Activated naive CD4-positive, alpha-beta T cell treated with Interleukin-2 at 50 U/mL for 16 hours (primary cell): ENCODE results near the gene KMT5B.
A peak's percentile ranks its signal among the peaks of the same experiment; 100 is the strongest.

ENCODE experiments used
- DNase-seq: peaks from one replicate; pipeline ENCODE4 v3.0.0-alpha.2; 2020

KMT5B gene

DNA sequence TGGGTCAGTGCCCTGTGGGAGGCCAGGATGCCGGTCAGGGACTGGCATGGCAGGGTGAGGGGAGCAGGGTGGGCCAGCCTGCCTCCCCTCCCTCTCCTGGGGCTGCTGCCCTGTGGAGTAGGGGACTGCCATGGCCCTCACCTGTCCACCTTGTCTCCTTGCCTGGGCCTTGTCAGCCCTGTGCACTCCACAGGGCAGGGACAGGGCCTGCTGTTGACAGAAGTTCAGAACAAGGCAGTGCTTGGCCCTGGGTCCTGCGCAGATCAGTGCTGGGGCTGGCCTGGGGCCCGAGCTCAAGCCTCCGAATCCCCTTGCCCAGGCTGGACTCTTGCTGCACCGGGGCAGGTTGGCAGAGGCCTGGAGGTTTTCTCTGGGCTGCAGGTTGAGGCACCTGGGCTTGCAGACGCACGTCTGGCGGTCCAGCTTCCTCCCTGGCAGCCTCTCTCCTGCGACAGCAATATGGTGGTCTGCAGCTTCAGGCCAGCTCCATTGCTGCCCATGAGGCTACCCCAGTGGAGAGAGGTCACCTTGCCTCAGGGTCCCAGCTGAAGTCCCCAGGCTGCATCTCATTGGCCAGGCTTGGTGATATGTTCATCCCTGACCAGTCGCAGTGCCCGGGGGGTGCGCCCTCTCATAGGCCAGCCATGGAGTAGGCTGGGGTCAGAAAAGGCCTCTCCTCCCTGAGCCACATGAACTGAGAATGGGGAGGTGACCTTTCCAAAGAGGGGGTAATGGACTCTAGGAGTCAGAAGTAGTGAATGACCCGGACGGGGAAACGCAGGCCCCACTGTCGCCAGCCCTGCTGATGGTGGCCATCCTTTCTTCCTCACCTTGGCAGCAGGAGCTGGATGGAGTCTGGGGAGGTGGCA lies 70.4 kb downstream of the KMT5B start:
- no peak for DNase-seq

DNA sequence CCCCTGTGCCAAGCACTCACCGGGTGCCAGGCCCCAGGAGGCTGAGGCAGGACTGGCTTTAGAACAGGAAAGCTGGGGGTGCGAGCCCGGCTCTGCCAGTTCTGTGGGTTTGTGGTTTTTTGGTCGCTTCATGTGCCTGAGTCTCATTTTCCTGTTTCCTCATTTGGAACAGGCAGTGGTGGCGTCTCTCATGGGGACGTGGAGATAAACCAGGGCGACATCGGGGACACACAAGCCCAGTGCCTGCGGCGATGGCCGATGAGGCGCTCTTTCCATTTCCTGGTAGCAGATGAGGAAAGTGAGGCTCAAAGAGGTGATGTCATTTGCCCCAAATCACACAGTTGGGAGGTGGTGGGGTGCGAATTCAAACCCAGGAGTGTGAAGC lies 71.1 kb downstream of the KMT5B start:
- DNase-seq: peak; percentile 41

DNA sequence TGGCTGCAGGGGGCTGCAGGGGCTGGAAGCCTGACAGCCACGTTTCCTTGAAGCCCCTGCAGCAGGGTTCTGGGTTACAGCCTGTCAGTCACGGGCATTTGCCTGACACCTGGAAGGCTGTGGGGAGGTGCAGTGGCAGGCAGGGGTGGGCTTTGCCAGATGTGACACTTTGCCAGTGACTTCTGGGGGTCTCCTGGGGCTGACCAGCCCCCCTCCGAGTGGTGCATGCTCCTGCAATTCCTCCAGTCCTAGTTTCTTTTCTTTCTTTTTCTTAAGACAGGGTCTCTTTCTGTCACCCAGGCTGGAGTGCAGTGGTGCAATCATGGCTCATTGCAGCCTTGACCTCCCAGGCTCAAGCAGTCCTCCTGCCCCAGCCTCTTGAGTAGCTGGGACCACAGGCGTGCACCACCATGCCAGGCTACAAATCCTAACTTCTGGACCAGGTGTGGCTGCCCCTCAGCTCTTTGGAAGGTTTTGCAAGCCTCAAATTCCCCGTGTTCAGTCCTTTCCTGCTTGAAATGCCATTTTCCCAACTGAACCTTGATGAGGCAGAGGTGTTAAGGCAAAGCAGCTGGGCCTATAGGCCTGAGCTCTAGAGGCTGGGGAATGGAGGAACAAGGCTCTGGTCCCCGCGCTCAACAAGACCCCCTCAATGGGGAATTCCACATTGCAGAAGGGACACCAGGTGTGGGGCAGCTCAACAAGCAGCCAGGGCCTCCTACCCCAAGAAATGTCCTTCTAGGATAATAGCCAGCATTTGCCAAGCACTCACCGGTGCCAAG lies 71.7 kb downstream of the KMT5B start:
- no peak for DNase-seq

DNA sequence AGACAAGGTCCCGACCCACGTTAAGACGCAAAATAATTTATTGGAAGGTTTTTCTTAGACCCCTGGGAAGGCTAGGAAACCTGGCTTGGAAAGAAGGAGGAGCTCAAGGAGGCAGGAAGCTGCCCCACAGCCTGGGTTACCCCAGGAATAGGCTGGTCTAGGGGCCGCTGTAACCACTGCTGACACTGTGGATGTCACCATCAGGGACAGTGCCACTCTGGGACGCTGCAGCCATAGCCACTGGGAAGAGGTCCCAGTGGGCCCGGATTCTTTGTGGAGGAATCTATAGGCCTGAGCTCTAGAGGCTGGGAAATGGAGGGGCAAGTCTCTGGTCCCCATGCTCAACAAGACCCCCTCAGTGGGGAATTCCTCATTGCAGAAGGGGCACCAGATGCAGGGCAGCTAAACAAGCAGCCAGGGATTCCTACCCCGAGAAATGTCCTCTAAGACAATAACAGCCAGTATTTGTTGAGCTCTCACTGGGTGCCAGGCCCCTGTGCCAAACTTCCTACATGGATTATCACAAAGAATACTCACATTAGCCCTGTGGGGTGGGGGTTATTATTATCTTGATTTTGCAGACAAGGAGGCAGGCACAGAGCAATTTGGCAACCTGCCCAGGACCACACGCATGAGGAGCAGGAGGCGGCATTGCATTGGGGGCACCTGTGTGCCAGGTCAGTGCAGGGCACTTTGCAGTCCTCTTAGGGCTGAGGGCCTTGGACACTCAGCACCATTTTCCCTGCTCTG lies 72.4 kb downstream of the KMT5B start:
- no peak for DNase-seq

DNA sequence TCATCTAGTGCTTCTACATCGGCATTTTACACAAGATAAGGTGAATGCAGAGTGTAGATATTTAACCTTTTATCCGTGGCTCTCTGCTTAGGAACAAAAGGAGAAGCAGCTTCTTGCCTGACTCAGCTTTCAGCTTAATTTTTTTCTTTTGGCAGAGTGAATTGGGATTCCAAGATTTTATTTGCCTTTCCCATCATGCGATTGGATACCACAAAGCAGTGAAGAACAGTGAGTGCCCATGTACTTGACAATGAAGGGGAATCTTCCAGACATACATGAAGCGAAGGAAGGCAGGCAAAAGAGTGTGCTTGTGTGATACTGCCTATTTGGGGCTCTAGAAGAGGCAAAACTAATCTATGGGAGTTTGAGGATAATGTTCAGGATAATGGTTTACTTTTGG lies 74.9 kb downstream of the KMT5B start:
- no peak for DNase-seq

DNA sequence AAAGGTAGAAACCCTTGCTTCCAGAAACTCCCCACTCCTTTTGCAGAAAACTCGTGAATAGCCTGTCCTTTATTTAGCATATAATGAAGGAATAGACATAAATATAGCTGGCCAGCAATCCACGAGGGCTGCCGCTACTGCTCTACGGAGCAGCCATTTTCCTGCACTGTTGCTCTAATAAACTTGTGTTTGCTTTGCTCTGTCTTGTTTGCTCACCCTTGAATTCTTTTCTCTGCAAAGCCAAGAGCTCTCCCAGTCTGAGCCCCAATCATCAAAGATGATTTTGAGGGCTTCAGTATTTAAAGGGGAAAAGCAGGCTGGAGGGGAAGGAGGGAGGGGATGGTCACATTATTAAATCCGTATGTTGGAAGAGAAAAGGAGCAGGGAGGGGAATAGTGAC lies 75.3 kb downstream of the KMT5B start:
- no peak for DNase-seq

DNA sequence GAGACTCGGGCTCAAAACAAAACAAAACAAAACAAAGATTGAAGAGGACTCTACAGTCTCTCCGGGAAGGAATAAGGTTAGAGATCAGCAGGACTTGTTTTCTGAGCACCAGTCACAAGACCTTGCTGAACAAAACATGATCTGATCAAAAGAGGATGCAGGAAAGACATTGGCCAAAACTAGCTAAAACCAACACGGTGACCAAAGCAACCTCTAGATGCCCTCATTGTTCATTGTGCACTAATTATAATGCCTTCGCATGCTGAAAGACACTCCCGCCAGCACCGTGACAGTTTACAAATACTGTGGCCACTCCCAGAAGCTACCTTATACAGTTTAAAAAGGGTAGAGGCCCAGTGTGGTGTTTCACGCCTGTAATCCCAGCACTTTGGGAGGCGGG lies 76.2 kb downstream of the KMT5B start:
- no peak for DNase-seq

DNA sequence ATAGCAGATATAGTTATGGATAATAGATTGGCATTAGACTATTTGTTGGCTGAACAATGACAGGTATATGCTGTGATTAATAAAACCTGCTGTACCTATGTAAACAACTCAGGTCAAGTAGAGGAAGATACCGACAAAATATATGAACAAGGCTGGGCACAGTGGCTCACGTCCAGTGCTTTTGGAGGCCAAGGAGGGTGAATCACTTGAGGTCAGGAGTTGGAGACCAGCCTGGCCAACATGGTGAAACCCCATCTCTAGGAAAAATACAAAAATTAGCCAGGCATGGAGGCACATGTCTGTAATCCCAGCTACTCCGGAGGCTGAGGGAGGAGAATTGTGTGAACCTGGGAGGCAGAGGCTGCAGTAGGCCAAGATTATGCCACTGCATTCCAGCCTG lies 77.9 kb downstream of the KMT5B start:
- DNase-seq: no peak

DNA sequence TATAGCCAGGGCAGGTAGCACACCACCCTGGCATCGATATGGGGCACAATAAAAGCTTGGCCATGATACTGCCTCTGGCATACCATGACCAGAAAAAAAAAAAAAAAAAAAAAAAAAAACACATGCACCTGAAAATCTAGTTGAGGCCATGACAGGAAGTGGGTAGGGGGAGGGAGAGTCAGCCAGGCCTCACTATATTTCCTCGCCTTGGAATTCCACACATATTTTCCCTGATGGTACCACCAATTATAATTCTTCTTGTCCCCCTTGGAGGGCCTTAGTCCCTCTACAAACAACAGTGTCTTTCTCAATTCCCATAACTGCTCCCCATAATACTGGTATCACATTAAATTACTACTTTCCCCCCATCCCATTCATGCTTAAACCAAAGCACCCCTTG lies 79.3 kb downstream of the KMT5B start:
- DNase-seq: no peak

DNA sequence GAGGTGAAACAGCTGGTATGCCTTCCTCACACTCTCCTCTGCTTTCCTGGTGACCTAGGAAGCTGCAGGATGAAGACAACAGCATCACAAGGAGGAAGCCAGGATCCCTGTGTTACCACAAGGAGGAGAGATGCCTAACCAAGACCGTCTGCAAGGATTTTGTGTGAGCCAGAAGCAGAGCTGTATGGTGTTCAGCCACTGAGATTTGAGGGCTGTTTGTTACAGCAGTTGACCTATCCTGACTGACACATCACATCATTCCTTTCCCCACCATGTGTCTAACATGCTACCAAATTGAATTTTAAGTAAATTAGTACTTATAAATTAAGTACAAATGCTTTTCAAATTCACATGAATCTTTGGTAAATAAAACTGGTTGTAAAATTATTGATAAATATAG lies 83.0 kb downstream of the KMT5B start:
- no peak for DNase-seq

DNA sequence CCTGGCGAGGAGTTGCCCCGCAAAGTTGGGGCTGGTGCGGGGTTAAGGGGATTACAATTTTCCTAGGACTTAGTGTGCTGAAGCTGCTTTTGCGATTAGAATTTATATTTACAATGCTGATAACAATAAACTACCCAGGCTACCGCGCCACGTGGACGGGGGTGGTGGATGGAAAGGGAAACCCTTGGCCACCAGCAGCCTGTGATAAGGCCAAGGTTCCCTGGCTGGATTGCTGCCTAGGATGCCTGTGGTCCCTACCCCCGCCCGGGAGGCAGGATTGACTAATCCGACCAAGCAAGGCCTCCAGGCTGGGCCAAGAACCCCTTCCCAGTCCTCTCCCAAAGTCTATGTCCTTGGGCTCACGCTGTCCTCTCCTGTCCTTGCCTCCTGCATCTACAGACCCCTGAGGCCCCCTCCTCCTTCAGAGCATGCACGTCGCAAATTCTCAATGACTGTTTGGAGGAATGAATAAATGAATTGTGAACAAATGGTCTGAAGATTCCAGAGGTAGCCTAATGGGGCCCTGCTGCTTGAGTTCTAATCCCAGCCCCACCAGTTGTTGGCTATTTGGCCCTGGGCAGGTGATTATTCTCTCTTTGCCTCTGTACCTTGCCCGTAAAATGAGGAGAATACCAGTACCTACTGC lies 84.3 kb downstream of the KMT5B start:
- DNase-seq: no peak

DNA sequence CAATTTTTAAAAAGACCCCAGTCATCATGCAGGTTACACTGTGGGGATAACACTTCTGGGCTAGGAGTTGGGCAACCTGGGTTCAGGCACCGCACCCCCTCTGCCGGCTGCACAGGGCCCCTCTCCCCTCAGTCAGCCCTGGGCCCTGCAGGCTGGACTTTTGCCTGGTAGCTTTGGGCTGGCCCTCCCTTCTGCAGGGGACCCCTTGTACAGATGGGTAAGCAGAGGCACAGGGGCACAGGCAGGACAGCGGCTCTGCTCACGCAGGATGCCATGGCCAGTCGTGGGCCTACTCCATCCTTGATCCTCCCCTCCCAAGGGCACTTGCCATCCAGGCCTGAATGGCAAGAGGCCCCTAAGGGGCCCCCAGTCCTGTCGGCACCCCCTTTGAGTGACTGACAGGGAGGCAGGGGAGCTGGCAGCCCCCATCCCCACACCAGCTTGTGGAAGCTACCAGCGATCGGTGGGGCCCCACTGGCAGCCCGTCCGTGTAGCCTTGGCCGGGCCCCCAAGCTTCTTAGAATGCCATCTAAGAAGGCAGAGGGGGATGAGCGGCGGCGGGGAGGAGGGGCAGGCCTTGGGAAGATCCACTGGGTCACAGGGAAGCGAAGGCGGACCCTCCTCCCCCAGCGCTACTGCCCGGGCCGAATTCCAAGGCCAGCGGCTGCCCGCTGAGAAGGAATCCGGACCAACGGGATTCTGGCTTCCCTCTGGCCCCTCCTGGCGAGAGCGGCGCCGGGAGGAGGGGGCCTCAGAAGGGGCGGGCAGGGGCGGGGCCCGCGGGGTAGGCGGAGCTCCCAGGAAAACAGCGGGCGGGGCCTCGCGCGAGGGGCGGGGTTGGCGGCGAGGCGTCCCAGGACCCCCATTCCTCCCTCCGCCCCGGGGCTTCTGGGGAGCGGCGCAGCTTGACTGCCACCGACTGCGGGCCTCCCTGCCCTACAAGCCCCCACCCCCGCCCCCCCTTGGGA lies 85.1 kb downstream of the KMT5B start:
- DNase-seq: no peak

DNA sequence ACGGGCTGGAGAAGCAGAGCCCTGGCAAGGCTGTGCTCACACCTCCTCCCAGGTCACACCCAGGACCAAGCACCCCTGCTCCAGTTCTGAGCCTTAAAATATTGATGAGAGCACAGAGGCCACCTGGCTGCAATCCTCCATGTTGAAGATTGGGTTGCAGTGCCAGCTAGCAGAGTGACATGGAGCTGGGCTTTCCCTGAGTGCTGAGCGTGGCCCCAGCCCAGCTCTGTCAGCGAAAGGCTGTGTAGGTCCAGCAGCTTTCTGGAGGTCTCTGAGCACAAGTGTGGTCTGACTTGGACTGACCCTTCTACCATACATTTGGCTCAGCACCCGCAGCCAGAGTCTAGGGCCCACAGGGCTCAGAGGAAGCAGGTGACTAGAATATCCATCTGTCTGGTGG lies 87.9 kb downstream of the KMT5B start:
- DNase-seq: no peak

DNA sequence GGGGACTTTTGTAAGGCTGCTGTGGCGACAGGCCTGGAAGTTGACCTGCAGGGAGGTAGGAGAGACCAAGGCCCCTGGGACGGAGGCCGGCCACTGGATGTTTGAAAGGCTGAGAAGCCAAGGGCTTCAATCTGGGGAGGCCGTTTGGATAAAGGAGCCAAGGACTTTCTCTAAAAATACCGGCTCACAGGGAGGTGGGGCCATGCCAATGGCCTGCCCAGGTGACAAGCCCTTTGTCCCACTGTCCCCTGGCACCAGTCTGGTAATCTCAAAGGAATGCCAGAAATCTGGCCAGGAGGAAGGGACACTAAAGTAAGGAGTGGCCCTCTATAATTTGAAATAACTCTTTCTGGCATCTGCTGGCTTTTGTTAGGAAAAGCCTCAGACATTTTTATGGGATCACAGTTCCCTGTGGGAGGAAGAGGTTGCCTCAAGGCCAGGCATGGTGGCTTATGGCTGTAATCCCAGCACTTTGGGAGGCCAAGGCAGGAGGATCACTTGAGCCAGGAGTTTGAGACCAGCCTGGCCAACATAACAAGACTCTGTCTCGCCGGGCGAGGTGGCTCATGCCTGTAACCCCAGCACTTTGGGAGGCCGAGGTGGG lies 90.1 kb downstream of the KMT5B start:
- no peak for DNase-seq

DNA sequence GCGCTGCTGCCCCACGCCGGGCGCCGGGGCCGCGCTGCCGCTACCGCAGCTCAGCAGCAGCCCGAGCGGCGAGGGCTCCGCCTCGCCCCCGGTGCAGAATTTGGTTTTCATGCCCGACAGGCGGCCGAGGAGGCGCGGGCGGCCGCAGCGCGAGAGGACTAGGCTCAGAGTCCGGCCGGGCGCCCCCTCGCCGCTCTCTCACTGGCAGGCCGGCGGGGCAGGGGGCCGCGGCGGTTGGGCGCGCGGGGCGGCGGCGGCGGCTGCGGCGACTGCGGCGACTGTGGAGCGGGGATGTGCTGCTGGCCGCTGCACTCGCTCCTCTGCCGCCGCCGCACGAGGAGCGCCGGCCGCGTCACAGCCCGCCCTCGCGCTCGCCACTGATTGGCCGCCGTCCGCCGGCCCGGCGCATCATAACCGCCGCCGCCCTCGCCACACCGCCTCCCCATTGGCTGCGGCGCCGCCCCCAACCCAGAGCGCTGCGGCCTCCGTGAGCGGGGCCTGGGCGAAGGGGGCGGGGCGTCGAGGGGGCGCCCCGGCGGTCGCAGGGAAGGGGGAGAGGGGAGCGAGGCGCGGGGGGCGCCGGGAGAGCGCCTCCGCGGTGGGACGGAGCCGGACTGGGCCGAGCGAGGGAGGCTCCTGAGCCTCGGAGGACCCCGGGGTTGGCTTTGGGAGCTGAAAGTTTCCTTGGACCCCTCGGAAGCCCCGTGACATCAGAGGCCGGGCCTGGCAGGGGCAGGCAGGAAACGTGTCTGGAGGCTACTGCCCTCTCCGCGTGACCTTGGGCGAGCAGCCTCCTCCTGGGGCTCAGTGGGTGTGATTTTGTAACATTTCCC lies 91.8 kb downstream of the KMT5B start, which contains the start of gene CHKA:
Gene CHKA (minus strand): TSS at position 322 of the 833 bp plus-strand sequence. CDS start 211 bp downstream, at position 111.
- peak; percentile 88 for DNase-seq

DNA sequence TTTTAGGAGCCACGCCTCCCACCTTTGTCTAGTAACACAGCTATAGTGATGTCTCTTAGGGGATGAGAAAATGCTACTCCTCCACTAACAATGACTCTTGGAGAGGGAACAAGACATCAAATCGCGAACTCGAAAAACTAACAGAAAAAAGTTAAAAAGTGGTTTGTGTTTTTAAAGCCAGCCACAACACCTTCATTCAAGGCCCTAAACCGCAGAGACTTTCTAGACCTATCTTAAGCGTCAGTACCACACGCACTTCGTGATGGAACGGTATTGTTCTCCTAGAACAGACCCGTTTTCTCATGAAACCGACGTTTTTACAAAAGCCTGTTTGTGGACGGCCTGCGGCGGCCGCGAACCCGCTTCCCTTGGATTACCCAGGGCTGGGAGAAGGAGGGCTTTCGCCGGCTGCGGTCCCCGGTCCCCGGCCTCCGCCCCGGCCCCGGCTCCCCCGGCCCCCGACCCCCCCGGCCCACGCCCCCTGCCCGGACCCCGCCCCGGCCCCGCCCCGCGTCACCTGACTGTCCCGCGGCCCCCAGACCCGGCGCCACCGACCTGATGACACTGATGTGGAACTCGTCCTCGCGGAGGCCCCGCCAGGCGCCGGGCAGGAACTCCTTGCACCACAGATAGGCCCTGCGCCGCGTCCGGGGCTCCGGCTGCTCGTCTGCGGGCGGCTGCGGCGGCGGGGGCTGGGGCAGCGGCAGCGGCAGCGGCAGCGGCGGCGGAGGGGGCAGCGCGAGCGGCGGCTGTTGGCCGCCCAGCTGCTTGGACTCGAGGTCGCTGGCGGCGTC lies 92.6 kb downstream of the KMT5B start:
- DNase-seq: peak; percentile 35

DNA sequence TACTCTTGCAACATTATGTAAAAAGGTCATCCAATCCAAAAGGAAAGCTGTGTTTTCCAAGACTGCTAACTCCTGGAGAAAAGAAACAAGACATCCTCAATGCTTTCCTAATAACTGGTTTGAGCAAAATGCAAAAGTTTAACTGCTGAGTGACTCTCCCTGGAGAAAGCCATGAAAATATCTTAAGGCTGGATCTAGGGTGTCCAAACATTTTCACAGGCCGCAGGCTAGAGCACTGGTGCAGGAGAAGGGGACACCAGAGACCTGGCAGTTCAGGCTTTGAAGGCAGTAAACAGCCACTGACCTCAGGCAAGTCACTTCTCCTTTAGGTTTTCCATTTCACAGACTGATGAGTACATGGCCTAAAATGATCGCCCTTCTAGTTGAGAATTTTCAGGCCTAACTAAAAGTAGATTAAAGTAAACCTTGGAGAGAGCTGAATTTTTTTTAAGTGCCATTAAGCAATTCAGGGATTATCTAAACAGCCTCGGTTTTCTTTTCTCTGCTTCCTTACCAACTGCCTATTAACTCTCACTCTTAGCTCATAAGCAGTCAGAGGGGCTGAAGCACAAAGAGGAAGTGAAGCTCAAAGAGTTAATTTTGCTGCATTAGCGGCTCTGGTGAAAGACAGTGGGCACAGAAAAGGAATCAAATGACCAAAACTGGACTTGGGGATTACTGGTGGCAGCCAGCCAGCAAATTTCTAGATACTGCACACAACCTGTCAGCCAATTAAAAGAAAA lies 94.2 kb downstream of the KMT5B start:
- no peak for DNase-seq

DNA sequence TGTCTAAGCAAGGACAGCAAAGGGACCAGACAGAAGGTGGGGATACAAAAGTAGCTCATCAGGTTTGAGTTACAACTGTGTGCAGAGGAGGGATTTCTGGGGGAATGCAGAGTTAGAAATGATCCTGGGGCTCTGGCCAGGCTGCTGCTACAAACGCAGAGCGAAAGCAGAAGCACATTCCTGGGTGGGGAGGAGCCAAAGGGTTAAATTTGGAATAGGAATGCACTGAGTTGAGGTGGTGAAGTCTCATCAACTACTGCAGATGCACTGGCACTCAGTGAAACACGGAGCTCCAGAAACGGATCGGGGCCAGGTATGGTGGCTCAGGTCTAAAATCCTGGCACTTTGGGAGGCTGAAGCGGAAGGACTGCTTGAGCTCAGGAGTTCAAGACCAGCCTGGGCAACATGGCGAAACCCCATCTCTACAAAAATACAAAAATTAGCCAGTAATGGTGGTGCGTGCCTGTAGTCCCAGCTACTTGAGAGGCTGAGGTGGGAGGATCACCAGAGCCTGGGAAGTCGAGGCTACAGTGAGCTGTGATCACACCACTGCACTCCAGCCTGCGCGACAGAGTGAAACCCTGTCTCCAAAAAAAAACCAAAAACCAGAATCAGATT lies 95.1 kb downstream of the KMT5B start:
- no peak for DNase-seq
